Measurements from ENCODE around the gene IGF1R.

GRCh38 chr15:98787194-98787593 is 138.9 kb downstream of the IGF1R start:
- no peak for TF ChIP-seq CTCF (IDR thresholded peaks at IDR 0.05; ENCODE audit: poor library complexity)
- TF ChIP-seq EZH2 (IDR thresholded peaks at IDR 0.05; ENCODE audit: borderline replicate concordance) = no peak
- no peak for TF ChIP-seq EZH2phosphoT487 (IDR thresholded peaks at IDR 0.05; ENCODE audit: low read depth, severe bottlenecking, unreplicated experiment)
